ENCODE data around the gene CFHR4. TPM values are rescaled to one million over a fixed set of nuclear protein-coding genes. Genes with fewer than 3 reads are reported as not detected.
"Not testable (repeated sequence)": the region's sequence is repeated elsewhere in the genome, so short reads cannot be mapped to it uniquely, and the experiment has no call there.

Gene CFHR4
- total RNA-seq = not detected
- long read RNA-seq, donor 1 = 0 reads
- long read RNA-seq, donor 2 = 0 reads

GRCh38 chr1:196887515-196888239 lies at the start of gene CFHR4:
CFHR4 (plus strand) TSS chr1:196888052; CDS start chr1:196888151, 99 bp downstream.
- Histone ChIP-seq H3K4me1 (ENCODE audit: low read depth) (no peaks in the 10 kb centered on the region), H3K36me3 (ENCODE audit: low read depth) (no peaks in the 10 kb centered on the region), H3K9me3 (no peaks in the 10 kb centered on the region), H3K4me3 (no peak within 1 kb of the TSS)
- DNase-seq (no peak), ATAC-seq (no peak)
- TF ChIP-seq CTCF (IDR thresholded peaks at IDR 0.05) = no peak
- intact Hi-C loops (cut with DNase I, micrococcal nuclease) = no loop called here

- not testable (repeated sequence) for DNase-seq
Observed at GRCh38 chr1:196849613-196850492, 38.0 kb upstream of the CFHR4 start.

GRCh38 chr1:196856053-196856452 lies 31.8 kb upstream of the CFHR4 start:
- intact Hi-C loops (cut with DNase I, micrococcal nuclease) = no loop called here
- DNase-seq (no peak), ATAC-seq (no peak)
- Histone ChIP-seq H3K9me3 (no peaks in the 10 kb centered on the region), H3K4me1 (ENCODE audit: low read depth) (no peaks in the 10 kb centered on the region), H3K4me3 (no peak overlapping the region), H3K36me3 (ENCODE audit: low read depth) (no peaks in the 10 kb centered on the region)
- no peak for TF ChIP-seq CTCF (IDR thresholded peaks at IDR 0.05)

More at GRCh38 chr1:196849613-196850492, 38.0 kb upstream of the CFHR4 start:
- H3K4me3 ChIP-seq; ATAC-seq; H3K9me3 ChIP-seq; H3K36me3 ChIP-seq (ENCODE audit: low read depth); H3K4me1 ChIP-seq (ENCODE audit: low read depth); intact Hi-C loops (cut with DNase I, micrococcal nuclease): not testable (repeated sequence)

GRCh38 chr1:196857188-196857587 lies 30.7 kb upstream of the CFHR4 start:
- Histone ChIP-seq H3K4me3 (no peak overlapping the region), H3K36me3 (ENCODE audit: low read depth) (no peaks in the 10 kb centered on the region), H3K4me1 (ENCODE audit: low read depth) (no peaks in the 10 kb centered on the region), H3K9me3 (no peaks in the 10 kb centered on the region)
- intact Hi-C loops (cut with DNase I, micrococcal nuclease) = no loop called here
- TF ChIP-seq CTCF (IDR thresholded peaks at IDR 0.05) = no peak
- DNase-seq = no peak
- ATAC-seq = no peak

- no peak for TF ChIP-seq CTCF (IDR thresholded peaks at IDR 0.05)
- H3K36me3 ChIP-seq (ENCODE audit: low read depth) = no peaks in the 10 kb centered on the region
- no peak overlapping the region for H3K4me3 ChIP-seq
- H3K9me3 ChIP-seq = no peaks in the 10 kb centered on the region
- no peaks in the 10 kb centered on the region for H3K4me1 ChIP-seq (ENCODE audit: low read depth)
- DNase-seq (no peak), ATAC-seq (no peak)
- intact Hi-C loops (cut with DNase I, micrococcal nuclease) = no loop called here
Observed at GRCh38 chr1:196858811-196859210, 29.0 kb upstream of the CFHR4 start.

- Histone ChIP-seq H3K4me3 (no peak overlapping the region), H3K9me3 (no peaks in the 10 kb centered on the region), H3K4me1 (ENCODE audit: low read depth) (no peaks in the 10 kb centered on the region), H3K36me3 (ENCODE audit: low read depth) (no peaks in the 10 kb centered on the region)
- ATAC-seq = no peak
- intact Hi-C loops (cut with DNase I, micrococcal nuclease) = no loop called here
- TF ChIP-seq CTCF (IDR thresholded peaks at IDR 0.05) = no peak
- DNase-seq = no peak
Observed at GRCh38 chr1:196860323-196860884, 27.4 kb upstream of the CFHR4 start.
